Activated naive CD8-positive, alpha-beta T cell (primary cell): ENCODE results near the gene PIEZO2.

Experiments used
- H3K27ac Mint-ChIP-seq: one replicate; pipeline ENCODE4 v1.8.0; 2021; ENCODE audit warnings: mixed read lengths
- H3K27me3 Mint-ChIP-seq: one replicate; pipeline ENCODE4 v1.8.0; 2021; ENCODE audit warnings: mixed read lengths
- H3K36me3 Mint-ChIP-seq: one replicate; pipeline ENCODE4 v1.8.0; 2021; ENCODE audit warnings: mixed read lengths
- H3K4me1 Mint-ChIP-seq: one replicate; pipeline ENCODE4 v1.8.0; 2021; ENCODE audit warnings: low read depth, mixed read lengths
- H3K4me3 Mint-ChIP-seq: one replicate; pipeline ENCODE4 v1.8.0; 2021; ENCODE audit warnings: mild to moderate bottlenecking, mixed read lengths
- H3K9me3 Mint-ChIP-seq: one replicate; pipeline ENCODE4 v1.8.0; 2021; ENCODE audit warnings: low read depth, mixed read lengths

The PIEZO2 gene

GRCh38 chr18:10838553-10838952 lies 310.8 kb downstream of the PIEZO2 start:
- Mint-ChIP-seq H3K27me3 (peaks cover 5% of the 10 kb centered on the region), H3K27ac (no peak overlapping the region), H3K4me3 (no peak overlapping the region), H3K9me3 (no peaks in the 10 kb centered on the region), H3K36me3 (no peaks in the 10 kb centered on the region), H3K4me1 (no peaks in the 10 kb centered on the region)

- Mint-ChIP-seq H3K4me1 (no peaks in the 10 kb centered on the region), H3K36me3 (no peaks in the 10 kb centered on the region), H3K4me3 (no peak overlapping the region), H3K27ac (no peak overlapping the region), H3K9me3 (no peaks in the 10 kb centered on the region), H3K27me3 (peaks cover 5% of the 10 kb centered on the region)
Measured at GRCh38 chr18:10834128-10834815, 315.1 kb downstream of the PIEZO2 start.

- H3K9me3 Mint-ChIP-seq, result no peaks in the 10 kb centered on the region
- H3K36me3 Mint-ChIP-seq, result no peaks in the 10 kb centered on the region
- no peak overlapping the region for H3K4me3 Mint-ChIP-seq
- H3K27me3 Mint-ChIP-seq, result peaks cover 5% of the 10 kb centered on the region
- H3K27ac Mint-ChIP-seq, result no peak overlapping the region
- no peaks in the 10 kb centered on the region for H3K4me1 Mint-ChIP-seq
Measured at GRCh38 chr18:10833656-10834055, 315.7 kb downstream of the PIEZO2 start.

- Mint-ChIP-seq H3K27ac (no peak overlapping the region), H3K27me3 (peaks cover 8% of the 10 kb centered on the region), H3K9me3 (no peaks in the 10 kb centered on the region), H3K4me1 (no peaks in the 10 kb centered on the region), H3K36me3 (no peaks in the 10 kb centered on the region), H3K4me3 (no peak overlapping the region)
Measured at GRCh38 chr18:10826400-10826799, 323.0 kb downstream of the PIEZO2 start.

- peaks cover 8% of the 10 kb centered on the region for H3K9me3 Mint-ChIP-seq
- peaks cover 11% of the 10 kb centered on the region for H3K27me3 Mint-ChIP-seq
- no peaks in the 10 kb centered on the region for H3K4me1 Mint-ChIP-seq
- no peaks in the 10 kb centered on the region for H3K36me3 Mint-ChIP-seq
- H3K4me3 Mint-ChIP-seq, result no peak overlapping the region
- no peak overlapping the region for H3K27ac Mint-ChIP-seq
Measured at GRCh38 chr18:10822456-10822855, 326.9 kb downstream of the PIEZO2 start.

GRCh38 chr18:10820681-10821080 lies 328.7 kb downstream of the PIEZO2 start:
- peaks cover 8% of the 10 kb centered on the region for H3K9me3 Mint-ChIP-seq
- H3K36me3 Mint-ChIP-seq, result no peaks in the 10 kb centered on the region
- peaks cover 11% of the 10 kb centered on the region for H3K27me3 Mint-ChIP-seq
- H3K27ac Mint-ChIP-seq, result no peak overlapping the region
- H3K4me1 Mint-ChIP-seq, result no peaks in the 10 kb centered on the region
- no peak overlapping the region for H3K4me3 Mint-ChIP-seq

GRCh38 chr18:10814336-10814735 lies 335.0 kb downstream of the PIEZO2 start:
- H3K27ac Mint-ChIP-seq, result no peak overlapping the region
- no peaks in the 10 kb centered on the region for H3K36me3 Mint-ChIP-seq
- no peaks in the 10 kb centered on the region for H3K4me1 Mint-ChIP-seq
- H3K27me3 Mint-ChIP-seq, result peaks cover 1% of the 10 kb centered on the region
- no peaks in the 10 kb centered on the region for H3K9me3 Mint-ChIP-seq
- H3K4me3 Mint-ChIP-seq, result no peak overlapping the region

- Mint-ChIP-seq H3K27me3 (no peaks in the 10 kb centered on the region), H3K4me1 (no peaks in the 10 kb centered on the region), H3K27ac (no peak overlapping the region), H3K4me3 (no peak overlapping the region), H3K36me3 (no peaks in the 10 kb centered on the region), H3K9me3 (no peaks in the 10 kb centered on the region)
Measured at GRCh38 chr18:10805587-10806118, 343.7 kb downstream of the PIEZO2 start.

- H3K27ac Mint-ChIP-seq, result no peak overlapping the region
- H3K9me3 Mint-ChIP-seq, result no peaks in the 10 kb centered on the region
- H3K4me3 Mint-ChIP-seq, result no peak overlapping the region
- no peaks in the 10 kb centered on the region for H3K27me3 Mint-ChIP-seq
- H3K36me3 Mint-ChIP-seq, result no peaks in the 10 kb centered on the region
- H3K4me1 Mint-ChIP-seq, result no peaks in the 10 kb centered on the region
Measured at GRCh38 chr18:10804126-10804525, 345.2 kb downstream of the PIEZO2 start.

- Mint-ChIP-seq H3K27ac (no peak overlapping the region), H3K4me3 (no peak overlapping the region)
Measured at GRCh38 chr18:10798727-10799550, 350.4 kb downstream of the PIEZO2 start.

GRCh38 chr18:10797896-10798295 lies 351.5 kb downstream of the PIEZO2 start:
- Mint-ChIP-seq H3K4me1 (no peaks in the 10 kb centered on the region), H3K27ac (no peak overlapping the region), H3K9me3 (no peaks in the 10 kb centered on the region), H3K27me3 (peaks cover 3% of the 10 kb centered on the region), H3K36me3 (no peaks in the 10 kb centered on the region), H3K4me3 (no peak overlapping the region)

More at GRCh38 chr18:10798727-10799550, 350.4 kb downstream of the PIEZO2 start:
- no peaks in the 10 kb centered on the region for H3K9me3 Mint-ChIP-seq
- no peaks in the 10 kb centered on the region for H3K4me1 Mint-ChIP-seq
- H3K27me3 Mint-ChIP-seq, result peaks cover under 1% of the 10 kb centered on the region
- H3K36me3 Mint-ChIP-seq, result no peaks in the 10 kb centered on the region

- peaks cover 3% of the 10 kb centered on the region for H3K27me3 Mint-ChIP-seq
- no peaks in the 10 kb centered on the region for H3K36me3 Mint-ChIP-seq
- no peak overlapping the region for H3K4me3 Mint-ChIP-seq
- no peaks in the 10 kb centered on the region for H3K4me1 Mint-ChIP-seq
- H3K9me3 Mint-ChIP-seq, result no peaks in the 10 kb centered on the region
- no peak overlapping the region for H3K27ac Mint-ChIP-seq
Measured at GRCh38 chr18:10794771-10795170, 354.6 kb downstream of the PIEZO2 start.

GRCh38 chr18:10793730-10794370 lies 355.5 kb downstream of the PIEZO2 start:
- no peak overlapping the region for H3K4me3 Mint-ChIP-seq
- no peak overlapping the region for H3K27ac Mint-ChIP-seq
- no peaks in the 10 kb centered on the region for H3K36me3 Mint-ChIP-seq
- no peaks in the 10 kb centered on the region for H3K9me3 Mint-ChIP-seq
- no peaks in the 10 kb centered on the region for H3K4me1 Mint-ChIP-seq
- H3K27me3 Mint-ChIP-seq, result peaks cover 7% of the 10 kb centered on the region

- Mint-ChIP-seq H3K4me3 (no peak overlapping the region), H3K27ac (no peak overlapping the region), H3K27me3 (peaks cover 8% of the 10 kb centered on the region), H3K9me3 (no peaks in the 10 kb centered on the region), H3K4me1 (peaks cover 5% of the 10 kb centered on the region), H3K36me3 (no peaks in the 10 kb centered on the region)
Measured at GRCh38 chr18:10792181-10792580, 357.2 kb downstream of the PIEZO2 start.
